MM.1S (cell line): ENCODE results near the gene PSENEN.

ENCODE experiments used
- EZH2 ChIP-seq: fragments of 300-600 bp; sonication (generic); optimal IDR thresholded peaks from 2 replicates; pipeline ENCODE3; 2017; ENCODE audit warnings: low read depth, mild to moderate bottlenecking, antibody characterized with exemption, low read length, mixed read lengths
- EZH2phosphoT487 ChIP-seq: fragments of 300-600 bp; sonication (generic); IDR thresholded peaks from 2 replicates; pipeline ENCODE4 v1.6.1; 2018; ENCODE audit warnings: antibody characterized with exemption, low read length
- TF ChIP-seq, protein P1 (sequence below): fragments of 300-600 bp; sonication (generic); IDR thresholded peaks from 2 replicates; pipeline ENCODE4 v1.5.1; 2016; ENCODE audit warnings: antibody characterized with exemption, low read length, mixed read lengths

DNA sequence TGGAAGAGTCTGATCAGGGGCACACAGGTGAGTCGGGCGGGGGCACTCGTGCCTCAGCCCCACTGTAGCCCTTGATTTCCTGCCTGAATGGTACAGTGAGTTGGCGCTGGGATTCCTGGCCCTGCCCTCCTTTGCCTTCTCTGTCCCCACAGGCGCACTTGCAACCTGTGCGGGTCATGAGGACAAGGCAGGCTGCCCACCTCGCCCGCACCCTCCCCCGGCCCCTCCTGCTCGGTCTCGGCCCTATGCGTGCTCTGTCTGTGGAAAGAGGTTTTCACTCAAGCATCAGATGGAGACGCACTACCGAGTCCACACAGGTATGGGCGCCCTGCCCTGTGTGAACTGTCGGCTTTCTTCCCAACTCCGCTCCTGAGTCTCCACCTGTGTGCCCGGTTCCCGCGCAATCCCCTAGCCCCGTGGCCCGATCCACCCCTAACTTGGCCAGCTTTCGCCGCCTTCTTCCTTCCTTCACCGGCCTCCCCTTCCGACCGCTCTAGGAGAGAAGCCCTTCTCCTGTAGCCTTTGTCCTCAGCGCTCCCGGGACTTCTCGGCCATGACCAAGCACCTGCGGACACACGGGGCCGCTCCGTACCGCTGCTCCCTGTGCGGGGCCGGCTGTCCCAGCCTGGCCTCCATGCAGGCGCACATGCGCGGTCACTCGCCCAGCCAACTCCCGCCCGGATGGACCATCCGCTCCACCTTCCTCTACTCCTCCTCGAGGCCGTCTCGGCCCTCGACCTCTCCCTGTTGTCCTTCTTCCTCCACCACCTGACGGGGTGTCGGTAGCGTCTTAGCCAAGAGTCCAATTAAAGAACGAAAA is 29.3 kb upstream of the PSENEN start:
- no peak for TF ChIP-seq EZH2
- TF ChIP-seq, protein P1, sequence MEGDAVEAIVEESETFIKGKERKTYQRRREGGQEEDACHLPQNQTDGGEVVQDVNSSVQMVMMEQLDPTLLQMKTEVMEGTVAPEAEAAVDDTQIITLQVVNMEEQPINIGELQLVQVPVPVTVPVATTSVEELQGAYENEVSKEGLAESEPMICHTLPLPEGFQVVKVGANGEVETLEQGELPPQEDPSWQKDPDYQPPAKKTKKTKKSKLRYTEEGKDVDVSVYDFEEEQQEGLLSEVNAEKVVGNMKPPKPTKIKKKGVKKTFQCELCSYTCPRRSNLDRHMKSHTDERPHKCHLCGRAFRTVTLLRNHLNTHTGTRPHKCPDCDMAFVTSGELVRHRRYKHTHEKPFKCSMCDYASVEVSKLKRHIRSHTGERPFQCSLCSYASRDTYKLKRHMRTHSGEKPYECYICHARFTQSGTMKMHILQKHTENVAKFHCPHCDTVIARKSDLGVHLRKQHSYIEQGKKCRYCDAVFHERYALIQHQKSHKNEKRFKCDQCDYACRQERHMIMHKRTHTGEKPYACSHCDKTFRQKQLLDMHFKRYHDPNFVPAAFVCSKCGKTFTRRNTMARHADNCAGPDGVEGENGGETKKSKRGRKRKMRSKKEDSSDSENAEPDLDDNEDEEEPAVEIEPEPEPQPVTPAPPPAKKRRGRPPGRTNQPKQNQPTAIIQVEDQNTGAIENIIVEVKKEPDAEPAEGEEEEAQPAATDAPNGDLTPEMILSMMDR = no peak
- TF ChIP-seq EZH2phosphoT487 = no peak
